Lower lobe of right lung (tissue), 2 donors: ENCODE results near the gene PPP1R12A. TPM values are rescaled to one million over a fixed set of nuclear protein-coding genes. Genes with fewer than 3 reads are reported as not detected.

Experiments used
- ATAC-seq, 2 donors: fragments of 200-7000 bp; cut with Tn5 transposase; one replicate each; pipeline ENCODE4 v1.9.1; 2020 to 2022; ENCODE audit warnings: mild to moderate bottlenecking in 2 of 2, moderate library complexity in 2 of 2
- DNase-seq: peaks from one replicate; pipeline ENCODE4 v3.0.0-alpha.2; 2020
- H3K27ac ChIP-seq: fragments of 200-600 bp; one replicate; pipeline ENCODE4 v1.8.0; 2022
- H3K27me3 ChIP-seq: fragments of 200-600 bp; one replicate; pipeline ENCODE4 v1.8.0; 2022; ENCODE audit warnings: low read depth
- H3K36me3 ChIP-seq: fragments of 200-600 bp; one replicate; pipeline ENCODE4 v1.8.0; 2022; ENCODE audit warnings: mild to moderate bottlenecking
- H3K4me1 ChIP-seq: fragments of 200-600 bp; one replicate; pipeline ENCODE4 v1.8.0; 2022
- H3K4me3 ChIP-seq: fragments of 200-600 bp; one replicate; pipeline ENCODE4 v1.8.0; 2022; ENCODE audit warnings: mild to moderate bottlenecking
- H3K9me3 ChIP-seq: fragments of 200-600 bp; one replicate; pipeline ENCODE4 v1.8.0; 2022
- CTCF ChIP-seq: fragments of 200-600 bp; IDR thresholded peaks from one replicate; pipeline ENCODE4 v1.8.0; 2022; ENCODE audit warnings: antibody characterized with exemption, mild to moderate bottlenecking
- intact Hi-C: fragments of 100-400 bp; cut with DNase I; formaldehyde crosslinking; loops from one replicate; pipeline ENCODE4 v1.11.0; 2022
- total RNA-seq: library from RNA; stranded (reverse); fragmentation: NEBNext Ultra II Directional; extraction: Animal tissue kit (Norgen Biotek cat#: 25700); gene quantifications from one replicate; pipeline ENCODE4 v1.2.1, GENCODE V29; 2021
- donor health status: DM: no; HTN: yes; CAD: no; lungs with severe emphysema.

The PPP1R12A gene
- total RNA-seq, 1 donor from 2014 or later, result 84.1 TPM

GRCh38 chr12:79775355-79776027, 159.4 kb downstream of the PPP1R12A start:
- intact Hi-C loops, result no loop called here
- peaks cover 51% of the 10 kb centered on the region for H3K36me3 ChIP-seq
- no peak for DNase-seq

GRCh38 chr12:79773896-79774295, 161.0 kb downstream of the PPP1R12A start:
- intact Hi-C loops, result no loop called here
- no peak for ATAC-seq
- Histone ChIP-seq H3K36me3 (peaks cover 37% of the 10 kb centered on the region), H3K4me3 (no peak overlapping the region), H3K27me3 (no peaks in the 10 kb centered on the region), H3K4me1 (no peaks in the 10 kb centered on the region), H3K27ac (no peak overlapping the region), H3K9me3 (no peaks in the 10 kb centered on the region)
- DNase-seq, result no peak
- no peak for TF ChIP-seq CTCF

More at GRCh38 chr12:79775355-79776027, 159.4 kb downstream of the PPP1R12A start:
- no peaks in the 10 kb centered on the region for H3K9me3 ChIP-seq
- no peak overlapping the region for H3K27ac ChIP-seq
- H3K4me1 ChIP-seq, result no peaks in the 10 kb centered on the region
- no peak for TF ChIP-seq CTCF
- no peaks in the 10 kb centered on the region for H3K27me3 ChIP-seq
- H3K4me3 ChIP-seq, result no peak overlapping the region
- no peak for ATAC-seq

- H3K4me1 ChIP-seq, result no peaks in the 10 kb centered on the region
- intact Hi-C loops, result no loop called here
- TF ChIP-seq CTCF, result no peak
- H3K4me3 ChIP-seq, result no peak overlapping the region
- H3K36me3 ChIP-seq, result peaks cover 12% of the 10 kb centered on the region
- no peak overlapping the region for H3K27ac ChIP-seq
- ATAC-seq (no peak), DNase-seq (no peak)
- no peaks in the 10 kb centered on the region for H3K27me3 ChIP-seq
- H3K9me3 ChIP-seq, result no peaks in the 10 kb centered on the region
Measured at GRCh38 chr12:79769860-79770485, 164.9 kb downstream of the PPP1R12A start.

GRCh38 chr12:79769189-79769859, 165.6 kb downstream of the PPP1R12A start:
- intact Hi-C loops, result no loop called here
- DNase-seq, result no peak
- Histone ChIP-seq H3K27ac (no peak overlapping the region), H3K4me3 (no peak overlapping the region), H3K9me3 (no peaks in the 10 kb centered on the region), H3K27me3 (no peaks in the 10 kb centered on the region), H3K36me3 (peaks cover 6% of the 10 kb centered on the region), H3K4me1 (no peaks in the 10 kb centered on the region)
- ATAC-seq, result peak in 1 of 2 donors; percentile 22
- no peak for TF ChIP-seq CTCF

GRCh38 chr12:79766705-79767464, 168.0 kb downstream of the PPP1R12A start:
- Histone ChIP-seq H3K36me3 (no peaks in the 10 kb centered on the region), H3K9me3 (no peaks in the 10 kb centered on the region), H3K27me3 (no peaks in the 10 kb centered on the region), H3K27ac (no peak overlapping the region), H3K4me3 (no peak overlapping the region), H3K4me1 (no peaks in the 10 kb centered on the region)
- ATAC-seq (no peak), DNase-seq (no peak)
- no peak for TF ChIP-seq CTCF
- intact Hi-C loops, result no loop called here
